Progenitor cell of endocrine pancreas (in vitro differentiated cells): ENCODE data around the gene DKK3. TPM values are rescaled to one million over a fixed set of nuclear protein-coding genes. Genes with fewer than 3 reads are reported as not detected.

Experiments
- DNase-seq: peaks from one replicate; pipeline ENCODE4 v3.0.0; 2021; ENCODE audit warnings: low spot score; ENCODE audit not compliant: unreplicated experiment
- H3K27ac Mint-ChIP-seq: 2 replicates; pipeline ENCODE4 v1.8.0; 2021; ENCODE audit warnings: mild to moderate bottlenecking, moderate library complexity, mixed read lengths
- H3K27me3 Mint-ChIP-seq: 2 replicates; pipeline ENCODE4 v1.8.0; 2021; ENCODE audit warnings: mixed read lengths
- H3K36me3 Mint-ChIP-seq: 2 replicates; pipeline ENCODE4 v1.8.0; 2022; ENCODE audit warnings: mixed read lengths; ENCODE audit not compliant: insufficient read depth
- H3K4me1 Mint-ChIP-seq: 2 replicates; pipeline ENCODE4 v1.8.0; 2021; ENCODE audit warnings: low read depth, mixed read lengths
- H3K4me3 Mint-ChIP-seq: 2 replicates; pipeline ENCODE4 v1.8.0; 2021; ENCODE audit warnings: low read depth, mild to moderate bottlenecking, moderate library complexity, mixed read lengths
- H3K9me3 Mint-ChIP-seq: 2 replicates; pipeline ENCODE4 v1.8.0; 2021; ENCODE audit warnings: low read depth, mixed read lengths
- total RNA-seq: library from RNA; stranded (reverse); gene quantifications from 2 replicates; pipeline ENCODE4 v1.2.1, GENCODE V29; 2021
- TF ChIP-seq, protein P1 (sequence below): fragments of 200-600 bp; sonication (generic); IDR thresholded peaks from one replicate; pipeline ENCODE4 v1.5.0; 2021; ENCODE audit warnings: antibody characterized with exemption, mild to moderate bottlenecking; ENCODE audit not compliant: unreplicated experiment

Gene DKK3
- total RNA-seq, 1 donor from 2014 or later = 75.2 TPM

DNA sequence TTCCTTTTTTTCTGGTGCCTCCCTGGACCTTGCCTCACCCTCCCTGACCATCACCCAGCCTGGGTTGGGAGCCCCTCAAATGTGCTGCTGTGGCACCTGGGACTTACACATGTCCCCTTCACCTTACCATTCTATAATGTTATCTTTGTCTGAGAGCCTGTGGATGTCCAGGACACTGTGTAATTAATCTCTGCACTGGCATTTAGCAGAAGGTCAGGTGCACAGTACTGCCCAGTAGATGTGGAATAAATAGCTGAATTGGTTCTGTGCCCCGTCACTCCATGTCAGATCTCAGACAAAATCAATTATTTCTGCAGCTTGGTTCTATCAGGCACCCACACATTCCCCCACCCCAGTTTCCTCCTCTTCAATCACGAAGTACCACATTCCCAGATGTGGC is 19.9 kb upstream of the DKK3 start:
- H3K27me3 Mint-ChIP-seq = no peaks in the 10 kb centered on the region
- H3K4me1 Mint-ChIP-seq = peaks cover 43% of the 10 kb centered on the region
- no peak overlapping the region for H3K4me3 Mint-ChIP-seq
- TF ChIP-seq, protein P1, sequence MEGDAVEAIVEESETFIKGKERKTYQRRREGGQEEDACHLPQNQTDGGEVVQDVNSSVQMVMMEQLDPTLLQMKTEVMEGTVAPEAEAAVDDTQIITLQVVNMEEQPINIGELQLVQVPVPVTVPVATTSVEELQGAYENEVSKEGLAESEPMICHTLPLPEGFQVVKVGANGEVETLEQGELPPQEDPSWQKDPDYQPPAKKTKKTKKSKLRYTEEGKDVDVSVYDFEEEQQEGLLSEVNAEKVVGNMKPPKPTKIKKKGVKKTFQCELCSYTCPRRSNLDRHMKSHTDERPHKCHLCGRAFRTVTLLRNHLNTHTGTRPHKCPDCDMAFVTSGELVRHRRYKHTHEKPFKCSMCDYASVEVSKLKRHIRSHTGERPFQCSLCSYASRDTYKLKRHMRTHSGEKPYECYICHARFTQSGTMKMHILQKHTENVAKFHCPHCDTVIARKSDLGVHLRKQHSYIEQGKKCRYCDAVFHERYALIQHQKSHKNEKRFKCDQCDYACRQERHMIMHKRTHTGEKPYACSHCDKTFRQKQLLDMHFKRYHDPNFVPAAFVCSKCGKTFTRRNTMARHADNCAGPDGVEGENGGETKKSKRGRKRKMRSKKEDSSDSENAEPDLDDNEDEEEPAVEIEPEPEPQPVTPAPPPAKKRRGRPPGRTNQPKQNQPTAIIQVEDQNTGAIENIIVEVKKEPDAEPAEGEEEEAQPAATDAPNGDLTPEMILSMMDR = no peak
- peaks cover 21% of the 10 kb centered on the region for H3K9me3 Mint-ChIP-seq
- DNase-seq = no peak
- peaks cover 3% of the 10 kb centered on the region for H3K36me3 Mint-ChIP-seq
- peak overlapping the region; percentile 86 for H3K27ac Mint-ChIP-seq

DNA sequence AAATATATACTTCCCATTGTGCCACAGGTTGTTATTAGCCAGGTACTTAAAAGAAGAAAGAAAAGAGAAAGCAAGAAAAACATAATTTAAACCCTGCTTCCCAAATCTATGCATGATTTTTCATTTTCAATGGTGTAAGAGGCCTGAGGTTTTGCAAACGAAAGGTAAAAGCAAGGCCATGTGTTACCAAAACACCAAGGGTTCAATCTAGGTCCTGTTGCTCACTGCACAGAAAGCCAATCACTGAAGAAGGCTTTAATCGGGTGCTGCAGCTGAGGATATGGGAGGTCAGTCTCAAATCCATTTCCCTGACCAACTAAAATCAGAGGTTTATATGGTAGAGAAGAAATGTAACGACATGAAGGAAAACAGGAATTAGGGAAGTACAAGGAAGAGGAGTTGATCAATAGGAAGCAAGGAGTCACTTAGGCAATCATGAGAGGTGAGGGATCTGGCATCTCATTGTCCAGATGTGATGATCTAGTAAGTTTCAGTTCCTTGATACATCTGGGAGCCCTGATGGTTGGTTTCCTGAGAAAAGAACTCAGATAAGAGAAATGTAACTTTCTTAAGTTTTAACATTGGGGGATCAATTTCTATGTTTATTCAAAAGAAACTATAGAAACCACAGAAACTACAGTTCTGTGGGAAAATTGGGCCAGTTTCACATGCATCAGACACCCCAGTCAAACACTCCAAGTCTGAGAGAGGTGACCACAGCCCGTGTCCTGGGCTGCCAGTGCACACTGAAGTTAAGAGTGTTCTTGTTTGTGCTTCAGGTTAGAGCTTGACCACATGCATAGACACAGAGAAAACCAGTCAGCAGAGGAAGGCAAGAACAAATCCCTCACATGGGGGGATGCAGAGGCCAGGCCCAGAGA is 18.1 kb upstream of the DKK3 start:
- H3K27ac Mint-ChIP-seq = no peak overlapping the region

DNA sequence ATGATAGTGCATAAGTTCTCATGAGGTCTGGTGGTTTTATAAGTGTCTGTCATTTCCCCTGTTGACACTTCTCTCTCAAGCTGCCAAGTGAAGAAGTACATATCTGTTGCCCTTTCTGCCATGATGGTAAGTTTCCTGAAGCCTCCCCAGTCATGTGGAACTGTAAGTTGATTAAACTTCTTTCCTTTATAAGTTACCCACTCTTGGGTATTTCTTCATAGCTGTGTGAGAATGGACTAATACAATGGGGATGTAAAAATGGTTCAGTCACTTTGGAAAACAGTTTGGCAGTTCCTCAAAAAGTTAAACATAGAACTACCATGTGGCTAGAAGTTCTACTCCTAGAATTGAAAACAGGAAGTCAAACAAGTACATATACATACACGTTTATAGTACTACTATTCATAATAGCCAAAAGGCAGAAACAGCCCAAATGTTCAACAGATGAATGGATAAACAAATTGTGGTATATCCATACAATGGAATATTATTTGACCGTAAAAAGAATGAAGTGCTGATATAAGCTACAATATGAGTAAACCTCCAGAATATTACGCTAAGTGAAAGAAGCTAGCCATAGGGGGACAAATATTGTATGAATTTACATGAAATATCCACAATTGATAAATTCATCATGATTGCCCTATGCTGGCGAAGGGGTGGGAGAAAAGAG is 16.0 kb upstream of the DKK3 start:
- Mint-ChIP-seq H3K36me3 (peaks cover 7% of the 10 kb centered on the region), H3K9me3 (peaks cover 28% of the 10 kb centered on the region), H3K4me1 (peaks cover 49% of the 10 kb centered on the region), H3K4me3 (no peak overlapping the region), H3K27ac (peak overlapping the region; percentile 39), H3K27me3 (no peaks in the 10 kb centered on the region)
- TF ChIP-seq, protein P1 = no peak
- no peak for DNase-seq

More for the DNA sequence above, 18.1 kb upstream of the DKK3 start:
- H3K36me3 Mint-ChIP-seq = peaks cover 7% of the 10 kb centered on the region
- no peak overlapping the region for H3K4me3 Mint-ChIP-seq
- peaks cover 28% of the 10 kb centered on the region for H3K9me3 Mint-ChIP-seq
- H3K4me1 Mint-ChIP-seq = peaks cover 45% of the 10 kb centered on the region
- TF ChIP-seq, protein P1 = no peak
- H3K27me3 Mint-ChIP-seq = no peaks in the 10 kb centered on the region
- DNase-seq = no peak

DNA sequence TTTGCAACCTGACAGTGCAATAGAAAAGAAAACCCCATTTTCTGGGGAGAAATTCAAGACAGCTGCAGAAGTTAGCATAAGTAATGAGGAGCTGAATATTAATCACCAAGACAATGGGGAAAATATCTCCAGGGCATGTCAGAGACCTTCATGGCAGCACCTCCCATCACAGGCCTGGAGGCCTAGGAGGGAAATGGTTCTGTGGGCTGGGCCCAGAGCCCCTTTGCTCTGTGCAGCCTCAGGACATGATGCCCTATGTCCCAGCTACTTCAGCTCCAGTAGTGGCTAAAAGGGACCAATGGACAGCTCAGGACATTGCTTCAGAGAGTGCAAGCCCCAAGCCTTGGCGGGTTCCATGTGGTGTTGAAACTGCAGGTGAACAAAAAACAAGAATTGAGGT is 14.6 kb upstream of the DKK3 start:
- H3K36me3 Mint-ChIP-seq = peaks cover 7% of the 10 kb centered on the region
- DNase-seq = no peak
- H3K4me1 Mint-ChIP-seq = peaks cover 49% of the 10 kb centered on the region
- H3K4me3 Mint-ChIP-seq = no peak overlapping the region
- H3K9me3 Mint-ChIP-seq = peaks cover 28% of the 10 kb centered on the region
- no peak overlapping the region for H3K27ac Mint-ChIP-seq
- TF ChIP-seq, protein P1 = no peak
- H3K27me3 Mint-ChIP-seq = no peaks in the 10 kb centered on the region

DNA sequence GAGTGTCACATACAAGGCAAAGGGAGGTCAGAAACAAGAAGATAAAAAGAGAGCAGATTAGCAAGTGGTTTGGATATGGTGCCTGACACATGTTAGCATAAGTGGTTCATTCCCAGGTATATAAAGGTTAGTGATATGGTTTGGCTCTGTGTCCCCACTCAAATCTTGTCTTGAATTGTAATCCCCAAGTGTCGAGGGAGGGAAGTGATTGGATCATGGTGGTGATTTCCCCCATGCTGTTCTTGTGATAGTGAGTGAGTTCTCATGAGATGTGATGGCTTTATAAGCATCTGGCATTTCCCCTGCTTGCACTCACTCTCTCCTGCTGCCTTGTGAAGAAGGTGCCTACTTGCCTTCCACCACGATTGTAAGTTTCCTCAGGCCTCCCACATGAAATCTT is 12.1 kb upstream of the DKK3 start:
- Mint-ChIP-seq H3K4me1 (peaks cover 31% of the 10 kb centered on the region), H3K27me3 (no peaks in the 10 kb centered on the region), H3K9me3 (peaks cover 22% of the 10 kb centered on the region), H3K36me3 (peaks cover 7% of the 10 kb centered on the region), H3K27ac (peak overlapping the region; percentile 82), H3K4me3 (peak overlapping the region; percentile 4)
- TF ChIP-seq, protein P1 = no peak
- DNase-seq = no peak
